Limb (tissue), 2 donors: ENCODE data around the gene SQOR.
A peak's percentile ranks its signal among the peaks of the same experiment; 100 is the strongest.
"Not testable (repeated sequence)": the region's sequence is repeated elsewhere in the genome, so short reads cannot be mapped to it uniquely, and the experiment has no call there.

Experiments used
- DNase-seq, 2 donors: peaks; one replicate each; pipeline ENCODE4 v3.0.0-alpha.2; 2016; ENCODE audit errors: extremely low spot score in 2 of 2

The SQOR gene

DNA sequence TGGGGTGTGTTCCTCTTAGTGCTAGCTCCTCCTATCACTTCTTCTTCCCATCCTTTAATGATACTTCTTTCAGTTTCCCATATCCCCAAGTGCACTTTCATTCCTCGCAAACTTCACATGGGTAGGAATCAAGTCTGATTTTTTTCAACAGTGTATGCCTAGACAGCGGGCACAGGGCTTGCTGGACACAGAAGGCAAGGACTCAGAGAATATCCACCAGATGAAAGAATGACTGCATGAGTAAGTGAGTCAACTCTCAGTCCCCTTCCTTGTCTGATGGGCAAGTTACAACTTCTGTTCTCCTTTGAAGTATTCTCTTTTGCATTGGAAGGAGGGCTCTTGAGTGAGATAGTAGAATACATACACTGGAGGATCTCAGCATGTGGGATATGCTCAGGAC lies 3.1 kb upstream of the SQOR start:
- DNase-seq = no peak

DNA sequence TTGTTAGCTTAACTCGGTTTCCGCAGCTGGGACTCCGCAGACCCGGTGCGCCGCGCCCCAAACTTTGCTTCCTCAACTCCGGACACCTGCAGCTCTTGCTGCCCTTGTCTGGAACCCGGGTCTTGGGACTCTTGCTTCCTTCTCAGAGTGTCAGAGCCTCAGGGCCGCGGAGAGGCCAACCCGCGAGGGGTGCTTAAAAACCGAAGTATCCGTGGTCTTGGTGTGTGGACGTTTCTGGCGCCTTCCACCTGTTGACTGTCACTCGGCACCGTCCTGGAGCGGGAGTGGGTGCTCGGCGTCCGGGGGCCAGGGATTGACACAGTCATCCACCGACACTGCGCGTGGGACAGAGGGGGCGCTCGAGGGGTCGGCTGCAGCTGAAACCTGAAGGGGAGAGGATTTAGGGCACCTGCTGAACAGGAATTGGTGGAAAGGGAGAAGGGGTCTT lies 386 bp downstream of the SQOR start:
- peak in 1 of 2 donors; percentile 76 for DNase-seq

- DNase-seq = no peak
Observed at GRCh38 chr15:45635763-45636292, 999 bp downstream of the SQOR start.

DNA sequence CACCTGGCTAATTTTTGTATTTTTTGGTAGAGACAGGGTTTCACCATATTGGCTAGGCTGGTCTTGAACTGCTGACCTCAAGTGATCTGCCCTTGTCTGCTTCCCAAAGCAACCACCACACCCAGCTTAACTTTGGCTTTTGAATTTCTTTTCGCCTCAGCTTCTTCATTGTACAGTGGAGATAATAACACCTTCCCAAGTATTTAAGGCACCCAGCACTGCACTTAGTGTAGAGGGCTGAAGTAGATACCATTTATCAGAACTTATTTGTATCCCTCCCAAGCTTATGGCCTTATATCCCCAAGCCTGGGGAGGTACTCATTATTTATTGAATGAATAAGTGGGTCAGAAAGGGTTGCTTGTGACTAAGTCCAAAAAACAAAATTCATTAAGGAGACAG lies 2.3 kb downstream of the SQOR start:
- DNase-seq = no peak

- DNase-seq = peak; percentile 46 to 47
Observed at GRCh38 chr15:45637552-45638033, 2.8 kb downstream of the SQOR start.

DNA sequence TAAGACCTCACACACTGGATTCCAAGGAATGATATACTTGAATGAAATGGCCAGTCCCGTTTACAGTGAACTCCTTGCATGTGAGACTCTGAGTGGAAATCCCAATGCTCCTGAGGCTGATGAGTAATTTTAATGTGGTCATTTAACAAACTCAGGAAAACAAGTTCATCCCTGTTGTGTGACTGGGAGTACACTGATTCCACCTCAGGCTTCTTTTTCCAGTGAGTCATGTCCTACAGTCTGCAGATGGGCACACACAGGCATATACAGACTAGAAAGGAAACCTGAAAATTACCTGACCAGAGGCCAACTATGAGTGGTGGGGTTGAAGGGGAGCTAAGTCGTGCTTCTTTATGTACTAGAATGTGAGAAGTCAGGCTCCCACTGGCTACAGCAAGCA lies 5.8 kb downstream of the SQOR start:
- no peak for DNase-seq

DNA sequence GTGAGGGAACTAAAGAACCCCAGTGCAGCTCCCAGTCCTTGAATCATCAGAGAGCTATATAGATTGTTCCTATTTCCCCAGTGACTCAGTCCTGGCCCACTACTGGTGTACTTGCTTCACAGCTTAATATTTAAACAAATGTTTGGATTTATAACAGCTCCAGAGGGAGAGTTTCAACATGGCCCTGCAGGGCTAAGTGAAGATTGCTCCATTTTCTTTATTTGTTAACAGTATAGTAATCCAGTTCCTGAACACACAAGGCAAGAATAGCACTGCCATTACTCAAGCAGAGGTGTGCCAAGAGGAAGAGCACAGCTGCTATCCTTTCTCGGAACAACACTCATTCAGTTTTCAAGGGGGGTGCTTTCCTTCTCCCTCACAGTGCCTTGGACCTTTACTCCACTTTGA lies 6.5 kb downstream of the SQOR start:
- DNase-seq = no peak

GRCh38 chr15:45641999-45642932 lies 7.4 kb downstream of the SQOR start:
- no peak for DNase-seq

DNA sequence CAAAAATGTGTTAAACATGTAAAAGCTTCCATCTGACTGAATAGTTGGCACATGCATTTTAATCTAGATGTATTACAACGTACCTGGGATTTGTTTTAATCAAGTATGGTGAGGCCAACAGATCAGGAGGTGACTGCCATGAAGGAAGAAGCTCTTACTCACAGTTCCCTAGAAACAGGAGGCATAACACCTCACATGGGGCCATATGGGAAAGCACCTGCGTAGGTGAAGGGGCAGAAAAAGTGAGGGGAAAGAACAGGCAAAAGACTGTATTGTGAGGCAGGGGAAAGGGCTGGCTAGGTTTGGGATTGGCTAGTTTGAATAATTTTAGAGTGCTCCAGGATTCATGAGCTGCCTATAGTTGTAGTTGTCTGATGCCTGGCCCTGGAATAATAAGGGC lies 9.6 kb downstream of the SQOR start:
- no peak for DNase-seq

DNA sequence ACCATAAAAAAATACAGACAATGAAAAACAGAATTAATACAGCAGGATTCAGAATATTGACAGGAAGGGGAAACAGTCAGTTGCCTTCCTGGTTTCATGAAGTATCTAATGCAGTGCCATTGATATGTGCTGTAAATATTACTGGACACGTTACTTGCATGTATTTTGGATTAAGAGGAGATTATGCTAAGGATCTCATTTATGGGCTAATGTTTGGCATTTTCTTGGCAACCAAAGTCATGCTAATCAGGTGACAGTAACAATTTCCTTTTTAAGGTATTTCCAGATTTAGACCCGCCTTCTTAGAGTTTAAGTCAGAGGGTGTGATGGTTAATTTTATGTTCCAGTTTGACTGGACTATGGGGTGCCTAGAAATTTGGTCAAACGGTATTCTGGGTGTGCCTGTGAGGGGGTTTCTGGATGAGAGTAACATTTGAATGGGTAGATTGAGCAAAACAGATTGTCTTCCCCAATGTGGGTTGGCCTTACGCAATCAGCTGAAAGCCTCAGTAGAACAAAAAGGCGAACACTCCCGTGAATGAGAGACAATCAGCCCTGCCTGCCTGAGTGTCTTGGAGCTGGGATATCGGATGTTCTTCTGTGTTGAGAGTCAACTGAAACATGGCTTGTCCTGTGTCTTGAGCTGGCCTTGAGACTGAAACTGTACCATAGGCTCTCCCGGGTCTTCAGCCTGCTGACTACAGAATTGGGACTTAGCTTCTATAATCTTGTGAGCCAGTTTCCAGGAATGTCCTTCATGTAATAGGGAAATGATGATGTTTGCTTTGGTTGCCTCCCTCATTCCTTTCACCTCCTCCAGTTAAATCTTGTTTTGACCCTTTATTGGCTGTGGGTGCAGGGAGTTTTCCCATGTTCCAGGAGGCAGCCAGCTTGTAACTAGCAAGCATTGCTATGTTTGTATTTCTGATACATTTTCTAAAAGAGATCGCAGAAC lies 10.5 kb downstream of the SQOR start:
- DNase-seq = no peak

GRCh38 chr15:45646220-45646619 lies 11.4 kb downstream of the SQOR start:
- no peak for DNase-seq

DNA sequence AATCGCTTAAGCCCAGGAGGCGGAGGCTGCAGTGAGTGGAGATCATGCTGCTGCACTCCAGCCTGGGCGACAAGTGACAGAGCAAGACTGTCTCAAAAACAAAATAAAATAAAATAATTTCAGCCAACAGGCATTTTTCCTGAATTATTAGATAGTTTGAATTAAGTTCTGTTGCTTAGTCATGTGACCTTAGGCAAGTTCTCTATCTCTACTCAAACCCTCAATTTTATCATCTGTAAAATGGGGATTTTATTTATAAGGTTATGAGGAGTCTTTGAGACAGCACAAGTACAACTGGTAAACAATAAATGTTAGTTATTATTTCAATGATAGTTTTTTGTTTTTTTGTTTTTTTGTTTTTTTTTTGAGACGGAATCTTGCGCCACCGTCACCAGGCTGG lies 13.0 kb downstream of the SQOR start:
- no peak for DNase-seq

DNA sequence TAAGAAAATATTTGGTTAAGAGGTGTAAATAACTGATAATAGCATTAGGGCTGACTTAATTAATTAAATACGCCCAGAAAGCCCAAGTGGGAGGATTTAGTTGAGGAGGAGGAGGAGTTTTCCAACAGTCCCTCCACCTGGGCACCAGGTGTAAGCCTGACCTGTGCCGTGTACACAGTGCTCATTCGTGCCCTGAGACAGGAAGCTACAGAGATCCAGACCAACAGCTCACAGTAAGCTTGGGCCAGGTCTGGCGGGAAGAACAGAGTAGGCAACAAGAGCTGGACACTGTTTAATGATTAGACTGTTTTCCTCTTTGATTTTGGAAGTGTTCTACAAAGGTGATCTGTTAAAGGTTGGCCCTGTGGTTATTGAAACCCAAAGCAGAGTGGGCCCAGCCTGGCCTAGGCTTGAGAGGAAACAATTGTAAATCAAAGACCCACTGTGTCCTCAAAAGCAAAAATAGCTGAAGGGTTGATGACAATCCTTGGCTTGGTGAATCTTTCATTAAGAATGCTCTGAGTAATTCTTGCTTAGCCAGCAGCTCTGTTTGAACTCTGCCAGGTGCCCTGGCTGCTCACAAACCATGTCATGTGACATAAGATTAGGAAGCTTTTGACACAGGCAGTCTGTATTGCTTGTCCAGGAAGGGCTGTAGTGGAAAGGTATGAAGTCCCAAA lies 13.8 kb downstream of the SQOR start:
- DNase-seq = no peak

DNA sequence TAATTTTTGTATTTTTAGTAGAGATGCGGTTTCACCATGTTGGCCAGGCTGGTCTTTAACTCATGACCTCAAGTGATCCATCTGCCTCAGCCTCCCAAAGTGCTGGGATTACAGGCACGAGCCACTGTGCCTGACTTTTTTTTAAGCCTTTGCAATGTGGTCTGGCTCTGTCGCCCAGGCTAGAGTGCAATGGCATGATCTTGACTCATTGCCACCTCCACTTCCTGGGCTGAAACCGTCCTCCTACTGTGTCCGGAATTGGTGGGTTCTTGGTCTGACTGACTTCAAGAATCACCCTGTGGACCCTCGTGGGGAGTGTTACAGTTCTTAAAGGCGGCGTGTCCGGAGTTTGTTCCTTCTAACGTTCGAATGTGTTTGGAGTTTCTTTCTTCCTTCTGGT lies 15.2 kb downstream of the SQOR start:
- not testable (repeated sequence) for DNase-seq

DNA sequence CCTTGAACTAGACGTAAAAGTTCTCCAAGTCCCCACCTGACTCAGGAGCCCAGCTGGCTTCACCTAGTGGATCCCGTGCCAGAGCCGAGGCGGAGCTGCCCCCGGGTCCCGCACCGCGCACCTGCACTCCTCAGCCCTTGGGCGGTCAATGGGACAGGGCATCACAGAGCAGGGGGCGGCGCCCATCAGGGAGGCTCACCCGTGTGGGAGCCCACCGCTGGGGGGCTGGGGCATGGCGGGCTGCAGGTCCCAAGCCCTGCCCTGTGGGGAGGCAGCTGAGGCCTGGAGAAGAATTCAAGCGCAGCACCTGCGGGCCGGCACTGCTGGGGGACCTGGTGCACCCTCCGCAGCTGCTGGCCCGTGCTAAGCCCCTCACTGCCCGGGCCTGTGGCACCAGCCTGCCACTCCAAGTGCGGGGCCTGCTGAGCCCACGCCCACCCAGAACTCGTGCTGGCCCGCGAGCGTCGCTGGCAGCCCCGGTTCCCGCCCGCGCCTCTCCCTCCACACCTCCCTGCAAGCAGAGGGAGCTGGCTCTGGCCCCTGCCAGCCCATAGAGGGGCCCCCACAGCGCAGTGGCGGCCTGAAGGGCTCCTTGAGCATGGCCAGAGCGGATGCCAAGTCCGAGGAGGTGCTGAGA lies 16.2 kb downstream of the SQOR start:
- DNase-seq = no peak

DNA sequence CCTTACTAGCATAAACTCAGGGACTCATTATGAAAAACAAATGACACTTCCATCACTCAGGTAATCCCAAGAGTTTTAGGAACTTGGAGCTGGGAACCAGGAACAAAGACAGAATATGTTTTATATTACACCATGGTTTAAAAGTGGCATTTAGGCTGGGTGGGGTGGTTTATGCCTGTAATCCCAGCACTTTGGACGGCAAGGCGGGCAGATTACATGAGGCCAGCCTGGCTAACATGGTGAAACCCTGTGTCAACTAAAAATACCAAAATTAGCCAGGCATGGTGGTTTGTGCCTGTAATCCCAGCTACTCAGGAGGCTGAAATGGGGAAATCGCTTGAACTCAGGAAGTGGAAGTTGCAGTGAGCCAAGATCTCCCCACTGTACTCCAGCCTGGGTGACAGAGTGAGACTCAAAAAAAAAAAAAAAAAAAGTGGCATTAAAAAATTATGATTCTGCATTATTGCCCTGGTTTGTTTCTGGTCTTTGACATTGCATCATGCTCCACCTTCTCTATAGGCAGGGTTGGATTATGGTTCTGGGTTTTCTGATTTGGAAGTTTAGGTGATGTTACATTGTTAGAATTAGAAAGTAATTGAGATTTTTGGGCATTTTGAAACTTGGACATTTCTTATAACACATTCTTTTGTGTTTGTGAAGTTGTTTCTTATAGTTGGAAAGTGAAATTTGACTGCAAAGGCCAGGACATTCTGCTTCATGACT lies 19.0 kb downstream of the SQOR start:
- no peak for DNase-seq

- DNase-seq = no peak
Observed at GRCh38 chr15:45654749-45655148, 19.9 kb downstream of the SQOR start.

DNA sequence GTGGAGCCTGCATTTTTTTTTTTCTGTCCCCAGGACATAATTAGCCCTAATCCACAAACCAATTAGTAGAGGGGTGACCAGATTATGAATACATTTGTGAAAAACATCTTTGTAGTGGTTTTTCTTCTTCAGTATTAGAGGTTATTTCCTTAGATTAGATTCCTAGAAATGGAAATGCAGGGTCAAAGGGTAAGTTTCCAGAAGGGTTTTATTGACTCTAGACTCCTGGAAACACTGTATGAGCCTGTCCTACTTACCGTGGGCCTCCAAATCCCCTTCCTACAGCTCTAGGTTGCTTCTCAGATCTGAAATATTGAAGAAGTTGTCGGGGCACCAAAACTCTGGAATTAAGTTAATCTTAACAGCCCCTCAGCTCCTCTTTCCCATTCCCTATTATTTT lies 22.4 kb downstream of the SQOR start:
- no peak for DNase-seq

GRCh38 chr15:45657764-45658545 lies 23.1 kb downstream of the SQOR start:
- DNase-seq = no peak
